GM12865 (cell line): ENCODE measurements around the gene VIP.

Experiments
- DNase-seq: peaks from one replicate; pipeline ENCODE4 v3.0.0; 2010; ENCODE audit warnings: low read depth
- H3K4me3 ChIP-seq: 2 replicates; pipeline ENCODE4 v1.5.1; 2011; ENCODE audit warnings: mild to moderate bottlenecking, low read depth, low read length, control low read depth
- TF ChIP-seq, protein P1 (sequence below): IDR thresholded peaks from 2 replicates; pipeline ENCODE4 v1.5.1; 2011; ENCODE audit warnings: low read length, control low read depth, low read depth, inconsistent platforms; ENCODE audit not compliant: insufficient read depth; ENCODE audit errors: missing control alignments

The VIP gene

DNA sequence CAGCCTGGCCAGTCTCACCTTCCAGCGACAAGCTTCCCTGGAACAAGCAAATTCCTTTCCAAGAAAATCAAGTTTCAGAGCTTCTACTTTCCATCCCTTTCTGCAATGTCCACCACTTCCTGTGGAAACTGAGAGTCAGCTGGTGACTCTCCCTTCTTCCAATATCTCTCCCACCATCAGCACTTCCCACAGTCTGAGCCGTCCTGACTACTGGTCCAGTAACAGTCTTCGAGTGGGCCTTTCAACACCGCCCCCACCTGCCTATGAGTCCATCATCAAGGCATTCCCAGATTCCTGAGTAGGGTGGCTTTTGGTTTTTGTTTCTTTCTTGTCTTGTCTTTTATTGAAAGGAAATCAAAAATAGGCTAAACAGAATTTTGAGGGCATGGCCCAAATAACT, 28.6 kb upstream of the VIP start:
- no peak overlapping the region for H3K4me3 ChIP-seq
- DNase-seq: no peak
- TF ChIP-seq, protein P1, sequence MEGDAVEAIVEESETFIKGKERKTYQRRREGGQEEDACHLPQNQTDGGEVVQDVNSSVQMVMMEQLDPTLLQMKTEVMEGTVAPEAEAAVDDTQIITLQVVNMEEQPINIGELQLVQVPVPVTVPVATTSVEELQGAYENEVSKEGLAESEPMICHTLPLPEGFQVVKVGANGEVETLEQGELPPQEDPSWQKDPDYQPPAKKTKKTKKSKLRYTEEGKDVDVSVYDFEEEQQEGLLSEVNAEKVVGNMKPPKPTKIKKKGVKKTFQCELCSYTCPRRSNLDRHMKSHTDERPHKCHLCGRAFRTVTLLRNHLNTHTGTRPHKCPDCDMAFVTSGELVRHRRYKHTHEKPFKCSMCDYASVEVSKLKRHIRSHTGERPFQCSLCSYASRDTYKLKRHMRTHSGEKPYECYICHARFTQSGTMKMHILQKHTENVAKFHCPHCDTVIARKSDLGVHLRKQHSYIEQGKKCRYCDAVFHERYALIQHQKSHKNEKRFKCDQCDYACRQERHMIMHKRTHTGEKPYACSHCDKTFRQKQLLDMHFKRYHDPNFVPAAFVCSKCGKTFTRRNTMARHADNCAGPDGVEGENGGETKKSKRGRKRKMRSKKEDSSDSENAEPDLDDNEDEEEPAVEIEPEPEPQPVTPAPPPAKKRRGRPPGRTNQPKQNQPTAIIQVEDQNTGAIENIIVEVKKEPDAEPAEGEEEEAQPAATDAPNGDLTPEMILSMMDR: no peak

DNA sequence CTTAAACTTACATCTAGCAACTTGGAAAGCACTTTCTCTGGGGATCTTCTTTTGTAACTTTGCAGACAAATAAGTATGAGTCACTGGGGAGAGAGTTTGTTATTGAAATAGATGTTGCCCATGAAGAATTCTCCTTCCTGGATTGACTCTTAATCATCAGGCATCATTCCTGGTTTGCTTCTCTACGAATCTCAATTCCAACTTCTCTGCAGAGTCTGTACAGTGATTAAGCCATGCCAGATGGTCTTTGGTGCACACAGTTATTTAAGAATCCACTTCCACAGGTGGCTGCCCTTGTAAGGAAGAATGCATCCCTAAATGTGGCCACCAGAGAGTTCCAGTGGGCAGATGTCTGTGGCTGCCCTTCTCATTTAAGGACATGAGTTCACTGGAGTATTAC, 27.2 kb upstream of the VIP start:
- TF ChIP-seq, protein P1: no peak
- DNase-seq: no peak
- no peak overlapping the region for H3K4me3 ChIP-seq

DNA sequence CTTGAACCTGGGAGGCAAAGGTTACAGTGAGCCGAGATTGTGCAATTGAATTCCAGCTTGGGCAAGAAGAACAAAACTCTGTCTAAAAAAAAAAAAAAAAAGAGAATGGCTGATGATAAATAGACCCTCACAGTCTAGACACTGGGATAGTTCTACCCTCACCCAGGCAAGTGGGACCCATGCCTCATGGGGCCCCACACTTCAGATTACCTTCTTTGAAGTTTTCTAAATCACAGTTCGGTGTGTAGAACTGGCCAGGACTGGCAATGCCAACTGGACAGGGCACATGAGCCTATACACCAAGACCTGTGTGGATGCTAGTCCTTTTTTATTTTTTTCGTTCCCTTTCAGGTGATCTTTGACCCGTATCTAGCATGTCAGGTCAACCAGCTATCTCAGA, 24.3 kb upstream of the VIP start:
- TF ChIP-seq, protein P1: no peak
- no peak overlapping the region for H3K4me3 ChIP-seq

DNA sequence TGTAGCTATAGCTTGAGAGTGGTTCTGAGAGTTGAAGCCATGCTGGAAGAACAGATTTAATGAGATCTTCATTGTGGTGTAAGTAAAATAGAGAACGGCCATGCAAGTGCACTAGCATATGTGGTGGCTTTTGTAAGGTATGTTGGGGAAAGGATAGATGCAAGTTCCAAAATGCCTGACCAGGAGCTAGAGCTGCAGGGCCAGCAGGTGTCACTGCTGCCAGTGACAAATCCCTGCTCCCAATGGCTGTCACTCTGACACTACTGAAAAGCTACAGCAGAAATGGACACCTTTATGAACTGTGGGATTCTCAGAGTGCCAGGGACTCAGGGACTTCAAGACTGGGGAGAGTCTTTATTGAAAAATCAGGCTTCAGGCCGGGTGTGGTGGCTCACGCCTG, 23.1 kb upstream of the VIP start:
- peak; percentile 6 for DNase-seq
- TF ChIP-seq, protein P1: peak; percentile 5
- no peak overlapping the region for H3K4me3 ChIP-seq

More for the DNA sequence above, 24.3 kb upstream of the VIP start:
- no peak for DNase-seq

DNA sequence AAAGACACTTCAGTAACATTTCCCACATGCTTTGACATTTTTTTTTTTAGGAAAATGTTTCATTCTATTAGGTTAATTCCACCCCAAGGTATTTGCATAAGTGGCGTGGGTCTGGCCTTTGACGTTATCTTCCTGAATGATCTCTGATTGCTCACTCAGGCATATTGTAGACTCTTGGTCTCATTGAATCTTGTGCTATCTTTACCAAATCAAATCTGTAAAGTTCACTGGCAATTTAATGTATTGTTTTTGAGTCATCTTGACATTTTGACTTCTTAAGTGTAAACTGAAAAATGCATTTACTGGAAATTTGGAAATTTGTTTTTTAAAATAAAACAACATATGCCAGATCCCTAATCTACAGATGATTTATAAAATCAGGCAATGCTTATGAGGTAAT, 16.0 kb upstream of the VIP start:
- no peak for DNase-seq
- no peak overlapping the region for H3K4me3 ChIP-seq
- TF ChIP-seq, protein P1: no peak

DNA sequence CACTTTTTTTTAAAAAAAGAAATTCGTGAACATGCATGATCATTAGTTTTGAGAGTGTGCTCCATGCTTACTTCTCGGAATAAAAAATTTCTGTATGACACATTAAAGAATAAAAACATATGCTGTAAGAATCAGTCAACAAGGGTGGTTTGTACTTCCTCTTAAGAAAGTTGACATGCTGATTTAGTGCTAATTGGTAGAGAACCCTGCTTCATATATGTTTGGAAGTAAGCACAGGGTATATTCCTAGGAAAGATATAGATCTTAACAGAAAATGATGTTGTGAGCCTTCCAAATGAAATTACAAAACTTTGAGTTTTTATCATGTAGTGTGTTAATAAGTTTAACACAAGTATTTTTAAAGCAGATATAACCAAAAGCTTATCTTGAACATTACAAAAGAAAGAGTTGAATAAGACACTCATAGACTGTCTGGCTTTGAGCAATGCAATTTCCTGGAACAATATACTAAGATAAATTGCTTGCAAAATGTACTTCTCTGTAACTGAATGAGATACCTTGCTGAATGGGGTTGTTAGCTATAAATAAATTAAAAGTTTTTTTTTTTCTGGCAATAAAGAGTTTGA, 13.8 kb upstream of the VIP start:
- no peak for DNase-seq
- TF ChIP-seq, protein P1: no peak
- no peak overlapping the region for H3K4me3 ChIP-seq

DNA sequence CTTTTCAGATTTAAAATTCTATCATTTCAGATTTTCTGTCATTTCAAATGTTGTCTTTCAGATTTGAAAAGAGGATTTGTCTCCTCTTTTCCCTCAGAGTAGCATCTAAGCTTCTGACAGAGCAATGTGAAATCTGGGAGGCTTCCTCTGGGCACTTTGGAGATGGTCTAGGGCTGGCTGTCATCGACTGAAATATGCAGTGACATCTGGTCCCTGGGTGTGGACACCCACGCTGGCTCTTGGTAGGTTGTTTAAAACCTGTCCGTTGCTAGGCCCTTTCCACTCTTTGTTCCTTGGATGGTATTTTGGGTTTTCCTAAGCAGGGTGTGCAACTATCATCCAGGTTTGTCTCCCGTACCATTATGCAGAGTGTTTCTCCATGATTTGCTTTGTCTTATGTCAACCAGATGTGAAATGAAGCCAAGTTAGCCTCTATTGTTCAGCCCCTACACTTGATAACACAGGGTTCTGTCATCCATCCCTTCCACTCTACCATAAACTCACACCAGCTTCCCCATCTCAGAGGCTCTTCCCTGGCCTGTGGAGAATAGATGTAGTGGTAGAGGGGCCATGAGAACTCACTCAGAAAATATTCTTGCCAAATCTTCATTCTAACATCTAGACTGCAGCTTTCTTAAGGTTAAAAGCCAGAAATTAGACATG, 5.0 kb upstream of the VIP start:
- H3K4me3 ChIP-seq: no peak overlapping the region
- TF ChIP-seq, protein P1: no peak
- DNase-seq: no peak
